HG02623 (cell line): Measurements from ENCODE around the gene ICAM4.

Source experiments
- ATAC-seq: cut with Tn5 transposase; IDR thresholded peaks from one replicate; pipeline ENCODE4 v1.9.1; 2021; ENCODE audit warnings: moderate library complexity; ENCODE audit not compliant: unreplicated experiment

The ICAM4 gene

DNA sequence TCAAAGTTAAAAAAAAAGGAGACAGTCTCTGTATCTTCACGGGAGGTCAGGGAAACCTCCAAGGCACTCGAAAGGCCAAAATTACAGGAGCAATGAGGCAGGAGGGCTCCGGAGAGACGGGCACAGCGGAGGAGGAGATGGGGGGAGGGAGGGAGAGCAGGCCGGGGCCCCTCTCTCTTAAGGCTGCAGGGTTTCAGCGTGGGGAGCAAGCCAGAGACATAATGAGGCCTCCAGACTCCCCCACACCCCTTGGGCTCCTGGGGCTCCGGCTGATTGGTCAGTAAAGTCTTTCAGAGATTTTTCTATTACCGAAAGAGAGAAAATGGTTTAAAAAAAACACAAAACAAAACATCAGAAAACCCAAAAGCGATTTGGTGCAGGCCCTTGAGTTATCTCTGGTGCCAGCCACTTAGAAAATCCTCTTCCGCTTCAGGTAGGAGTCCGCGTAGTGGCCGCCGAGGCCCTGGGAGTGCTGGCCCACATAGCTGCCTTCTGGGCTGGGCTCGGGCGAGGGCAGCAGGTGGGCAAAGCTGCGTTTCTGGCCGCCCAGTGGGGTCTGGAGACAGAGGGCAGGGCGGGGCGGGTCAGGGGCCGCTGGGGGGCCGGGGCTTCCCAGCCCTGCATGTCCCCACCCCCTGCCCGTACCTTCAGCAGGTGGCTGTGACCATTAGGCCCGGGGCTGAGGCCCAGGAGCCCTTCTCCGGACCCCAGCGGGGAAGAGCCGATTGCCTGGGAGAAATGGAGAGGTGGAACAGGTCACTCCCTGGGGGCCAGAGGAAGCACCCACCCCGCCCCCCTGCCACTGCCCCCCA lies 30.5 kb downstream of the ICAM4 start:
- no peak for ATAC-seq

DNA sequence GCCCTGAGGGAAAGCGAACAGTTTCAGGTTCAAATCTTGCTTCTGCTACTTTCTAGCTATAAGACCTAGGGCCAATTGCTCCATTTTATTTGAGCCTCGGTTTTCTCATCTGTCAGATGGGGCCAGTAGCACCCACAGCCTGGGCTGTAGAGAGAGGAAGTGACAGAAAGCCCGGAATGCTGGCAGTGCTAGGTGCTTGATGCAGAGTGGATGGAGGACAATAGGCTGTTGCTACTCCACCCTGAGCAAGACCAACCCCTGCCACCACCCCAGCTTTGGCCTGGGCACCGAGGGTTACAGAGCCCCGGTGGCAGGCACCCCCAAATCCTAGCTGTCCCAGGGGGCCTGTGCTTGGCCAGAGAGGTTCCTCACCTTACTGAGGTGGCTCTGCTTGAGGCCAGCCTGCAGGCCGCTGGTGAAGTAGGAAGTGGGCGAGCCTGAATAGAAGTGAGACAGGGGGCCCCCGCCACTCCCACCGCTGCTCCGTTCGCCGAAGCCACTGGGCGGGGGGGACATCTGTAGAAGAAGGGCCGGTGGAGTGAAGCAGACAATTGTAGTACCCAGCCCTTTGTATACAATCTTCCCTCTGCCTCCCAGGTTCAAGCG lies 31.2 kb downstream of the ICAM4 start:
- no peak for ATAC-seq

- ATAC-seq, result no peak
Observed at GRCh38 chr19:10318807-10319682, 32.3 kb downstream of the ICAM4 start.

- ATAC-seq, result no peak
Observed at GRCh38 chr19:10320602-10321416, 34.1 kb downstream of the ICAM4 start.

DNA sequence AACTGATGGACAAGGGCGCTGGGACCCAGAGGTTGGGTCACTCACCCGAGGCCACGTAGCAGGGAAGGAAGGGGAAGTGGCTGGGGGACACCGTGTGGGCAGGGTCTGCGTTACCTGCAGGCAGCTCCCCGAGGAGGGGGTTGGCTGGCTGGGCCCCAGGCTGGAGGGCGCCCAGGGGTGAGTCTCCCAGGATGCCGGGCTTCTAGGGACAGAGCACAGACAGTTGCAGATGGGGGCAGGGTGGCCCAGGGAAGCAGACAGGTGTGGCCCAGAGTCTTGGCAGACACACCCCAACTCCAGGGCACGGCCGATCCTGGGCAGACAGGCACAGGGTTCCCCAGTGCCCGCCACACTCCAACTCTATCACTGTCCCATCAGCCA lies 34.7 kb downstream of the ICAM4 start:
- ATAC-seq, result no peak

DNA sequence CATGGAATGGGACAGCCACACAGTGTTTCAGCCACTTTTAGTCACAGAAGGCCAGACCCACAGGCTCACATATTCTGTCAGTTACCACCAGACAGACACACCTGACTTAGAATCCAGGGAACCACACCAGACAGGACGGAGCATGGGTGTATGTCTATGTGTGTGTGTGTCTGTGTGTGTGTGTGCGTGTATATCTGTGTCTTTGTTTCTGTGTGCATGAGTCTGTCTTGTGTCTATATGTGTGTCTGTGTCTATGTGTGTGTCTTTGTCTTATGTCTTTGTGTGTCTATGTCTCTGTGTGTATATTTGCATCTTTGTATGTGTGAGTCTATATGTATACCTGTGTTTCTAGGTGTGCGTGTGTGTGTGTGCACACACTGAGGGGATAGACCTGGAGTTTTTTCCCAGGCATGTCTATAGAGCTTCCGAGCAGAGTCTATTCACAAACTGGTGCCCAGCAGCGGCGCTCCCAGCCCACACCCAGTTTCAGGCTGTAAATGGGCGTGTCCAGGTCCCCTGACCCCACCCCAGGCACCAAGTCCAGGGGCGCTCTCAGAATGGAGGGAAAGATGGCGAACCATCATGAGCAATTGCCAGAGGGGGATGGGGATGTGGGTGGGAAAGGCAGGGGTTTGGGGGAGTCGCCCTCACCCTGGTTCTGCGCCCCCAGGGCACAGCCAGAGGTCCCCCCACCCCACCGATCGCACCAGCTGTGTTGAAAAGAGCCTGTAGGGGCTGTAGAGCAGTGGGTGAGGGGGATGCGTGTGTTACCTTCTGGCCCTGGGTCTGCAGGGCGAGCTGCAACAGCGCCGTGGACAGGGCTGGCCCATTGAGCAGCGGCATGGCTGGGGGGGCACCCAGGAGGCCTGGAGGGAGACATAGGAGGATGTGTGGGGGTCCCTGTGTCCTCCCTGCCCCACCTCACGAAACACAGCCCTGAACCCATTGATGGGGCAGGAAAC lies 35.4 kb downstream of the ICAM4 start:
- no peak for ATAC-seq

- ATAC-seq, result no peak
Observed at GRCh38 chr19:10325732-10326131, 39.0 kb downstream of the ICAM4 start.

DNA sequence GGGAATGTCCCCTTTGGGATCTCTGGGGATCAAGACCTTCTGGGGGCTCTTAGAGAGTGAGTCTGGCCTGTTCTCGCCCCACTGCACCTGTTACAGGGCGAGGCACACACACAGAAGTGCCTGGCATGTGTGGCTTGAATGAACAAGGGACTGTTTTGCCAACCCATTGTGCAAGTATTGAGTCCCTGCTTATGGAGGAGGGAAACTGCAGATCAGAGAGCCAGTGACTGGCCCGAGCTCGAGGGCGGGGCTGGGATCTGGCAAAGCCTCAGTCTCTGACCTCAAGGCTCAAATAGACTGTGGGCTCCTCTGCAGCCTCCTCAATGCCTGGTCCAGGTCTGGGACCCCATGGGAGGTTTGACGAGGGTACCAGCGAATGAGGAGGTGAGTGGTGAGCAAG lies 41.0 kb downstream of the ICAM4 start:
- no peak for ATAC-seq

DNA sequence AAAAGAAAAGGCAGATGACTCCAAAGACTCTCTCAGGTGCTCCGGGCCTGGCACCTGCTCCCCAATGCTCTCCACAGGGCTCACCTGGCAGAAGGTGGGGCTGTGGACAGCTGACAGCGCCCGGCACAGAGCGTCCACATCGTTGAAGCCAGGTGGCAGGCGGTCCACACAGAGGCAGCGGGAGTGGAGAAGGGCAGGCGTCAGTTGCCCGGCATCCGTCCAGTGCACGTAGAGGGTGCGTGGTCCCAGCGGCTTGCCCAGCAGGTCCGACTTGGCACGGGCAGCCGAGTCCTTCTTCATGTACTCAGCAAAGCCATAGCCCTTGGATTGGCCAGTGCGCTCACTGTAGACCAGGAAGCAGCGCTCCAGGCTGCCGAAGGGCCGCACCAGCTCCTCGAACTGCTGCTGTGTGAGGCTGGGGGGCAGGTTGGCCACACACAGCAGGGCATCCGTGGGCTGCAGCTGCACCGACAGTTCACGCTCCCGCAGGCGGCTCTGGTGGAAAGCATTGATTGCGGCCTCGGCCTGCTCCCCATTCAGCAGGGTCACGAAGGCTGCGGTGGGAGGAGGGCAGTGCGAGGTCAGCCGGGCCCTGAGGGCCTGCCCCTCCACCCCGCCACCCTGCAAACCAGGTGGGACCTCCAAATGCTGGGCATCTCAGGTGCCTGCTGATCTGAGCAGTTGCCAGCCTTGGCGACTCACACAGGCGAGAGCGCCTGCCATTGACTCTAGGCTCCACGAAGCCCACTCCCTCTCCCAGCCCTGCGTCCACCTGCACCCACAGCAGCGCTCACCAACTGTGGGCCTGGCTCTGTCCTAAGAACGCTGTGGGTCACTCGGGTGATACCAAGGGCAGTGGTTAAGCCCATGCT lies 42.0 kb downstream of the ICAM4 start:
- no peak for ATAC-seq

DNA sequence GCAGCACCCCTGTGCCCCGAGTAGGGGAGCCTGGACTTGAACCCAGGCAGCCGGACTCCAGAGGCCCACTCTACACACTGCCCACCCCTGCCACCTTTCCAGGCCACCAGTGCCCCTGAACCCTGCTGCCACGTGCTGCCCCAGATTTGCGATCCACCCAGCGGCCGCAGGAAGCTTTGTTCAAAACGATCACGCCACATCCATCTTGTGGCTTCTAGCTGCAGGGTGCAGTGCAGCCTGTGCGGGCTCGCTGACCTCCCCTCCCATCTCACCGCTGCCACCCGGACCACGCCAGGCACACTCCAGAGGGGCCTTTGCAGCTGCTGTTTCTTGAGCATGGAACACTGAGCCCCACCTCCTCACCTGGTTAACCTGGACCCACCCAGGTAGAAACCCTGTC lies 42.8 kb downstream of the ICAM4 start:
- ATAC-seq, result no peak

DNA sequence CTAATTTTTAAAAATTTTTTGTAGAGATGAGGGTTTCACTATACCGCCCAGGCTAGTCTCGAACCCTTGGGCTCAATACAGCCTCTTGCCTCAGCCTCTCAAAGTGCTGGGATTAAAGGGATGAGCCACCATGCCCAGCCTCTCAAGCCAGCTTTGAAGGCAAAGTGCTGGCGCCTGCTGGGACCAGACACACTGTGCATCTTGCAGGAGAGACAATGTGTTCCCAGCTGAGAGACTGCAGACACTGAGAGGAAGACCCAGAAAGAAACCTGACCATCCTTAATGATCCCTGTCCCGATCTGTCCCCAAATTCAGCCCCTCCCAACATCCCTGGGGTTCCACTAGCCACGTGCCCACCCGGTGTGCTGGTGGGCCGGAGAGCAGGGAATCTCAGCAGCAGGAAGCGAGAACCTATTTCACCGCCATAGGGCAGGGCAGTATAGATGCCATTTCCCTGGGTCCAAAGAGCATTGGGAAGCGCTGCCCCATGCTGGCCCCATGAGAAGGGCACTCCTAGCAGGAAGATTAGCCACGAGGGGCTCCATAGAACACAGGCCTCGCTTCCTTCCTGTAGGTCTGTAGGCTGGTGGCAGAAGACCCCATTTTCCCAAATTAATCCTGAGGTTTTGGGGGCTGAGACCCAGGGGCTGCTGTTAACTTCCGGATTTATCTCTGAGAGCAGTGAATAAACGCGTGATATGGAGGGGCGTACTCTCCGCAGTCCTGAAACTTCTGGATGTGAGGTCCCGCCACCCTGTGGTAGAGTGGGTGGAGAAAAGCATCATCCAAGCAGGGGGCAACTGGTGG lies 45.6 kb downstream of the ICAM4 start:
- no peak for ATAC-seq

- peak; percentile 89 for ATAC-seq
Observed at GRCh38 chr19:10332965-10333757, 46.4 kb downstream of the ICAM4 start, which contains the start of gene RAVER1. Gene RAVER1 (minus strand): TSS chr19:10333529. CDS start chr19:10333507, 22 bp downstream.

- no peak for ATAC-seq
Observed at GRCh38 chr19:10333758-10334587, 47.2 kb downstream of the ICAM4 start.

- ATAC-seq, result no peak
Observed at GRCh38 chr19:10334588-10335351, 48.0 kb downstream of the ICAM4 start.

DNA sequence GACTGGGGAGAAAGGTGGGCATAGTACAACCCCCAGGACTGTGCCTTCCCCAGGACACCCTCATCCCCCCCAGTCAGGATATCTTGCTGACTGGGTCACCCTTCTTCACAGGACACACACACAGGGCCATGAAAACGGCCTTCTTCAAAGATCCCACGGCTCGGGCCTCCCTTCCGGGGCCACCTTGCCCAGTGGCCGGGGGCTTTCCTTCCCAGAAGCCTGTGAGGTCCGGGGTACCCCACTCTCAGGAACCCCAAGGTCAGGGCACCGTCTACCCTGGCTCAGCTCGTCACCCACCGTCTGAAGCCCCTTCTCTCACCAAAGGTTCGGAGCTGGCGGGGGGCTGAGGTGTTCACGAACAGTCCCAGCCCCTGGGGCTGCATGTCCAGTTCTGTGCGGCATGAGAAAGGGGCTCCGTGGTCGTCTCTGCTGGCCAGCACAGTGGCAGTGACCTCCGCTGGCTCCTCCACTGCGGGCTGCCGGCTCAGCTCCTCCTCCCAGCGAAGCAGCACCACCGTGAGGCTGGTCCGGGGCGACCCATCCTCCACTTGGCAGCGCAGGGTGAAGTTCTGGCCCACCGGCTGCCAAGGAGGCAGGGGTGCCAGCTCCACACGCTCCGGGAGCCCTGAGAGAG lies 48.7 kb downstream of the ICAM4 start:
- no peak for ATAC-seq
